ENCODE results near the gene SLC10A7.

The SLC10A7 gene

DNA sequence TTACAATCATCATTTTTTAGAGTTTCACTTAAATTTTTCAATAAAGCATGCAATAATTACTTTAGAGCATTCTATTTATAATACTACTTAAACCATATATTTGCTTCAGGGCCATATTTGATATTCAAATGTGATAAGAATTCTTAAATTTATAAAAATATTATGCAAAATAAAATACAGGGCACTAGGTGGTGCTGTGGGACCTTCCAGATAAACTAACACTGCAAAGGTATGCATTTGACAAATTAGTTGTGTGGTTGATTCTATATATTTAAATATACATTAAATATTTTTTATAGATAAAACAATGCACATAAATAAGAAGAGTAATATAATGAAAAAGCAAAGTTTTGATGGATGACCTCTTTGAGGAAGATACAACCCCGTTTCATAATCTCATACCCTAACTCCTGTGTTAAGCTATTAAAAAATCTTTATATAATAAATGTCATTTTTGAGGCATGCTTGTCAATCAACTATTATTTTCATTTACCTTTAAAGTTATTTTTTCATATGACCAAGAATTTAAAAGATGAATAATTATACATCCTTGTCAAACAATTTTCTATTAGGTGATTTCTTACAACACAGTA lies 179.0 kb downstream of the SLC10A7 start:
- H3K36me3 ChIP-seq (ENCODE audit: low read depth): no peaks in the 10 kb centered on the region
- TF ChIP-seq, protein P1, sequence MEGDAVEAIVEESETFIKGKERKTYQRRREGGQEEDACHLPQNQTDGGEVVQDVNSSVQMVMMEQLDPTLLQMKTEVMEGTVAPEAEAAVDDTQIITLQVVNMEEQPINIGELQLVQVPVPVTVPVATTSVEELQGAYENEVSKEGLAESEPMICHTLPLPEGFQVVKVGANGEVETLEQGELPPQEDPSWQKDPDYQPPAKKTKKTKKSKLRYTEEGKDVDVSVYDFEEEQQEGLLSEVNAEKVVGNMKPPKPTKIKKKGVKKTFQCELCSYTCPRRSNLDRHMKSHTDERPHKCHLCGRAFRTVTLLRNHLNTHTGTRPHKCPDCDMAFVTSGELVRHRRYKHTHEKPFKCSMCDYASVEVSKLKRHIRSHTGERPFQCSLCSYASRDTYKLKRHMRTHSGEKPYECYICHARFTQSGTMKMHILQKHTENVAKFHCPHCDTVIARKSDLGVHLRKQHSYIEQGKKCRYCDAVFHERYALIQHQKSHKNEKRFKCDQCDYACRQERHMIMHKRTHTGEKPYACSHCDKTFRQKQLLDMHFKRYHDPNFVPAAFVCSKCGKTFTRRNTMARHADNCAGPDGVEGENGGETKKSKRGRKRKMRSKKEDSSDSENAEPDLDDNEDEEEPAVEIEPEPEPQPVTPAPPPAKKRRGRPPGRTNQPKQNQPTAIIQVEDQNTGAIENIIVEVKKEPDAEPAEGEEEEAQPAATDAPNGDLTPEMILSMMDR (IDR thresholded peaks at IDR 0.05; ENCODE audit: poor library complexity, severe bottlenecking): peak; percentile 84
- no peak overlapping the region for H3K27ac ChIP-seq (ENCODE audit: poor library complexity, severe bottlenecking)
- H3K4me1 ChIP-seq (ENCODE audit: insufficient read depth, poor library complexity, severe bottlenecking): no peaks in the 10 kb centered on the region
- no peaks in the 10 kb centered on the region for H3K27me3 ChIP-seq (ENCODE audit: insufficient read depth, poor library complexity, severe bottlenecking)
- no peaks in the 10 kb centered on the region for H3K9me3 ChIP-seq (ENCODE audit: severe bottlenecking)
- H3K4me3 ChIP-seq (ENCODE audit: severe bottlenecking): no peak overlapping the region
- DNase-seq (ENCODE audit: low spot score) (no peak), ATAC-seq (ENCODE audit: low read depth) (peak; percentile 51; the same call in 2 of the 3 replicates)

DNA sequence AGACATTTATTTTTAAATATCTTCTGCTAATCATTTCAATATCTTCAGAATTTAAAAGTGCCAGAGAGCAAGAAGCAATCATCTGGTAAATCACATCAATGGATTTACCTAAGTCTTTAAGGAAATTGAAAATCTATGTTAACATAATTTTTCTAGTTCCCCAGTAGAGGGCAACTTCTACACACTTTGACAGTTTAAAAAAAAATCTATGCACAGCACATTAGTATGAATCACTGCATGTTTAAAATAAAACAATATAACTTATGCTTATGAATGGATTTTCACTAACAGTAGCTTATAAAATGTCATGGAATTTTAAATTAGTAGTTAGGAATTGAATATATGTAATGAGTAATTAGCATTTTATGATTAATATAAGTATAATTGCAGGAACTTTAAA lies 180.9 kb downstream of the SLC10A7 start:
- Histone ChIP-seq H3K36me3 (ENCODE audit: low read depth) (no peaks in the 10 kb centered on the region), H3K27me3 (ENCODE audit: insufficient read depth, poor library complexity, severe bottlenecking) (no peaks in the 10 kb centered on the region), H3K4me1 (ENCODE audit: insufficient read depth, poor library complexity, severe bottlenecking) (peaks cover 11% of the 10 kb centered on the region), H3K27ac (ENCODE audit: poor library complexity, severe bottlenecking) (no peak overlapping the region), H3K9me3 (ENCODE audit: severe bottlenecking) (no peaks in the 10 kb centered on the region), H3K4me3 (ENCODE audit: severe bottlenecking) (no peak overlapping the region)
- ATAC-seq (ENCODE audit: low read depth) (0 out of 3 replicates have a peak, but pooled peaks have one; percentile 50), DNase-seq (ENCODE audit: low spot score) (no peak)
- TF ChIP-seq, protein P1 (IDR thresholded peaks at IDR 0.05; ENCODE audit: poor library complexity, severe bottlenecking): peak; percentile 76

DNA sequence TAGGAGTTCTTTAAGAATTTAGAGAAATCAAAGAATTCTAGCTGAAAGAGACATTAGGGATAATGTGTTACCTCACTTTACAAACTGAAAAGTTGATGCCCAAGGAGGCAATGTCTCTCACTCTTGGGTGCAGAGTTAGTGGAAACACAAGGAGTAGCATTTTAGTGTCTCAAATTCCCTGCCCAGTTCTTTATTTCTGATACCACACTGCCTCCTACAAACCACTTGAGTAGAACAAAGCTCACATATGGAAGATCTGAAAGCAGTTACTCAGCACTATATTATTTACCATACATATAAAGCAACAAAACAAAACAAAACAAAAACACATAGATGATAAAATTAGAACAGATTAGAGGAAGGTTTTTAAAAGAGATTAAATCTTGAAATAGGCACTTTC lies 183.2 kb downstream of the SLC10A7 start:
- DNase-seq (ENCODE audit: low spot score) (no peak), ATAC-seq (ENCODE audit: low read depth) (no peak)
- TF ChIP-seq, protein P1 (IDR thresholded peaks at IDR 0.05; ENCODE audit: poor library complexity, severe bottlenecking): peak; percentile 19
- Histone ChIP-seq H3K36me3 (ENCODE audit: low read depth) (no peaks in the 10 kb centered on the region), H3K27ac (ENCODE audit: poor library complexity, severe bottlenecking) (no peak overlapping the region), H3K4me3 (ENCODE audit: severe bottlenecking) (no peak overlapping the region), H3K9me3 (ENCODE audit: severe bottlenecking) (no peaks in the 10 kb centered on the region), H3K27me3 (ENCODE audit: insufficient read depth, poor library complexity, severe bottlenecking) (no peaks in the 10 kb centered on the region), H3K4me1 (ENCODE audit: insufficient read depth, poor library complexity, severe bottlenecking) (peaks cover 27% of the 10 kb centered on the region)

DNA sequence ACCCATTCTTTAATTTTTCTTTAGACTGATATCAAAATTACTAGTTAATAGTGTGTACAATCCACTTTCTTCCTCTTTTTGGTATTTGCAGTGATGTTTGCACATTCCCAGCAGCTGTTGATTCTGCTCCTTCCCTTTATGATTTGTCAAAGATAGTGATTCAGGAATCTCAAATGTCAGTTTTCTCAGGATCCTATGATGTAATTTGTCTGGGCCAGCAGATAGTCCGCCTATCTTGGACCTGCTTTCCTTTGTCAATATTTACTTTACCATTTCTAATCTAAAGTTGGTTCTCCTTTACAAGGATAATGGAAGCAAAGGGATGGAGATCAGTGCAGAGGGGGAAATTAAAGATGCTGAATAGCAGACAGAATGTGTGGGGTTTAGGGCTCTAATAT lies 185.3 kb downstream of the SLC10A7 start:
- Histone ChIP-seq H3K27ac (ENCODE audit: poor library complexity, severe bottlenecking) (peak overlapping the region; percentile 30), H3K36me3 (ENCODE audit: low read depth) (no peaks in the 10 kb centered on the region), H3K27me3 (ENCODE audit: insufficient read depth, poor library complexity, severe bottlenecking) (no peaks in the 10 kb centered on the region), H3K9me3 (ENCODE audit: severe bottlenecking) (no peaks in the 10 kb centered on the region), H3K4me1 (ENCODE audit: insufficient read depth, poor library complexity, severe bottlenecking) (peaks cover 27% of the 10 kb centered on the region), H3K4me3 (ENCODE audit: severe bottlenecking) (no peak overlapping the region)
- TF ChIP-seq, protein P1 (IDR thresholded peaks at IDR 0.05; ENCODE audit: poor library complexity, severe bottlenecking): no peak
- ATAC-seq (ENCODE audit: low read depth) (no peak), DNase-seq (ENCODE audit: low spot score) (no peak)

DNA sequence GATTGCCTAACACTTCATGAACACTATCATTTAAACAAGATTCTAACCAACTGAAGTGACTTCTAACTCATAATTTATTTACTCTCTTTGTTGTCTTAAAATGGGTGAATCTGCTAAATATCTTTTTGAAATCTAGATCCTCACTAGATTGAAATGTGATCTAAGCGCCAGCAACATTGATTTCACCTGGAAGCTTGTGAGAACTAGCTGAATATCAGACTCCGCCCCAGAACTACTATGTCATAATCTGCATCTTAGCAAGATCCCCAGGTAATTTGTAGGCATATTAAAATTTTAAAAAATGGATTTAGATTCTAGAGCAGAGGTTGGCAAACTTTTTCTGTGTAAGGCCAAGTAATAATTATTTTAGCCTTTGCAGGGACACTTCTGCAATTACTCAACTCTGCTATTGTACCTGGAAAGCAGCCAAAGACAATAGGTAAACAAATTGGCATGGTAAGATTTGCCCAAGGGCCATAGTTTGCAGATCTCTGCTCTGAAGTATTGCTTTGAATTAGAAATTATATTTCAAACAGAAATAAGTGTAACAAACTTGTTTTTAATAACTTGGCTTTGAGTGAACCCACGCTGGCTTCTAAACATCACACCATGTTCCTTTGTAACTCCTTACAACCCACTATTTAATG lies 185.9 kb downstream of the SLC10A7 start:
- DNase-seq (ENCODE audit: low spot score) (no peak), ATAC-seq (ENCODE audit: low read depth) (0 out of 3 replicates have a peak, but pooled peaks have one; percentile 9)
- Histone ChIP-seq H3K36me3 (ENCODE audit: low read depth) (no peaks in the 10 kb centered on the region), H3K4me1 (ENCODE audit: insufficient read depth, poor library complexity, severe bottlenecking) (peaks cover 27% of the 10 kb centered on the region), H3K27ac (ENCODE audit: poor library complexity, severe bottlenecking) (peak overlapping the region; percentile 30), H3K27me3 (ENCODE audit: insufficient read depth, poor library complexity, severe bottlenecking) (no peaks in the 10 kb centered on the region), H3K9me3 (ENCODE audit: severe bottlenecking) (no peaks in the 10 kb centered on the region), H3K4me3 (ENCODE audit: severe bottlenecking) (no peak overlapping the region)
- TF ChIP-seq, protein P1 (IDR thresholded peaks at IDR 0.05; ENCODE audit: poor library complexity, severe bottlenecking): no peak

All from RWPE2 (cell line).